CD4-positive, alpha-beta T cell treated with Interleukin-15 for 4 hours (primary cell): Measurements from ENCODE around the gene MCC.

ENCODE experiments used
- DNase-seq: peaks from one replicate; pipeline ENCODE4 v3.0.0-alpha.2; 2020; ENCODE audit warnings: low spot score

MCC gene

DNA sequence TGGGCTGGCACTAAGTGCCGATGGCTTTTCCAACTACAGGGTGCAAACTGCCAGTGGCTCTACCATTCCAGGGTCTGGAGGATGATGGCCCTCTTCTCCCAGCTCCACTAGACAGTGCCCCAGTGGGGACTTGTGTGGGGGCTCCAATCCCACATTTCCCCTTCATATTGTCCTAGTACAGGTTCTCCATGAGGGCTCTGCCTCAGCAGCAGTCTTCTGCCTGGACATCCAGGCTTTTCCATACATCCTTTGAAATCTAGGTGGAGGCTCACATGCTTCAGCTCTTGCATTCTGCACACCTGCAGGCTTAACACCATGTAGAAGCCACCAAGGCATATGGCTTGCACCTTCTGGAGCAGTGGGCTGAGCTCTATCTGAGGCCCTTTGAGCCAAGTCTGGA is 123.8 kb downstream of the MCC start:
- DNase-seq, result no peak

DNA sequence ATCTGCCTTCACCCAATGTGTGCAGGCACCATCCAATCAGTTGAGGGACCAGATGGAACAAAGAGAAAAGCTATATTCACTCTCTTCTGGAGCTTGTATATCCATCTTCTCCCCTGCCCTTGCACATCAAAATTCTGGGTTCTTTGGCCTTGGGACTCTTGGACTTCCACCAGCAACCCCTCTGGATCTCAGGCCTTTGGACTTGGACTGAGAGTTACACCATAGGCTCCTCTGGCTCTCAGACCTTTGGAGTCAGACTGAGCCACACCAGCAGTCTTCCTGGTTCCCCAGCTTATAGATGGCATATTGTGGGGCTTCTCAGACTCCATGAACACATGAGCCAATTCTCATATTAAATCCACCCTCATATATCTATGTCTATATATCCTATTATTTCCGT is 126.6 kb downstream of the MCC start:
- no peak for DNase-seq

DNA sequence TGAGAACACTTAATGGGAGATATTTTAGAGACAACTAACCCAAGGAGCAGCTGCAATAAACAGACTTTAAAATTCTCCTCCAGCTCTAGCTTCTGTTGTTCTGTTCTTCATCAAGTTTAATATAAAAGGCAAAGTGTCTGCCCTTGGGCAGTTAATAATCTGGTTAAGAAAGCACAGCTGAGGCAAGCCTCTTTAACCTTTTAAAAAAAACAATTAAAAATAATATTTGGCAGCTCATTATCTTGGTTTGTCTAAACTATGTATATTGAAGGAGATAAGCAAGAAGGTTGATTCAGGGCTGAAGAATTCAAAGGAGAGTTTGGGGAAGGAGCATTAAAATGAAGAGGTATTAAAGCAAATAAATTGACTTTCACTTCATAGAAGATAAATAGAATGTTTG is 128.8 kb downstream of the MCC start:
- DNase-seq, result no peak

DNA sequence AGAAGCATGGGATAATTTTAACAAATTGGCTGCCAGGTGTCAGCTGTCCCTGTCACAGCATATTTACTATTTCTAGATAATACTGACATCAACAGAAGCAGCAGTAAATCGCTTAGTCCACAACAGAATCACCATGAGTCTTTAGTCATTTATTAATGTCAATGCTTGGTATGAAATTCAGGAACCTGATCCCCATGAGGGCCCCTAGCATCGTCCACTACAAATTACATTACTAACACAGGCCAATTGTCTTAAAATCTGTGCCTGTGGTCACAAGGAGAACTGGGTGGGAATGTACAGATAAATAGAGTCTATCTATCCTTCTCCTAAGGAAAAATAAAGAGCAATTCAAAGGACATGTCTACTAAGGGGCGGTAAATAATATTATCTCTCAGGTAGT is 129.6 kb downstream of the MCC start:
- no peak for DNase-seq

DNA sequence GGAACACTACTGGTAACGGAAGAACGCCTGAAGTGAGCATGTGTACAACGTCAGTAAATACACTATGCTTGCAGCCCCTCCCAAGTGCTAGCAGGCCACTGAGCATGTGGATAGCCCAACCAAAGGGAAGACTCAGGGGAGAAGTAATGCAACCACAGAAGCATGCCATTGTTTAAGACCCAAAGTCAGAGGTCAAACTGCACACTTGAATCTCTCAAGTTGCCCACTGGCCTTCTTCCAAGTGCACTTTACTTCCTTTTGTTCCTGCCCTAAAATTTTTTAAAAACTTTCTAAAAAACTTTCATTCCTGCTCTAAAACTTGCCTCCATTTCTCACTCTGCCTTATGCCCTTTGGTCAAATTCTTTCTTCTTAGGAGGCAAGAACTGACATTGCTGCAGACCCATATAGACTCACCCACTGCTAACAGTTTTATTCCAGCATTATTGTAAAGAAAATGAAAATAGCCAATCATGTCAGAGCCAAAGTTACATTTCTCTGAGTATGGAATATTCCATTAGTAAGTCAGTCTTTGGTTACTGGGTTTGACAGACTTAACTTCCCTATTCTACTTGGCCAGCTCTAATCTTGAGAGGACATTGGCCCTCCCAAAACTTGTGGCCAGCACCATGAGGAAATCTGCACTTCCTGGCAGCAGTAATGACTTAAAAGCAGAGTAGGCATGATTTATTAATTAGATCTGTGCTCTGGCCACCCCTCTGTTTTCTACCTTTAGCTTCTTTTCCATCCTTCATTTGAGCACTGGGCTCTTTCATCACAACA is 130.4 kb downstream of the MCC start:
- DNase-seq, result no peak

DNA sequence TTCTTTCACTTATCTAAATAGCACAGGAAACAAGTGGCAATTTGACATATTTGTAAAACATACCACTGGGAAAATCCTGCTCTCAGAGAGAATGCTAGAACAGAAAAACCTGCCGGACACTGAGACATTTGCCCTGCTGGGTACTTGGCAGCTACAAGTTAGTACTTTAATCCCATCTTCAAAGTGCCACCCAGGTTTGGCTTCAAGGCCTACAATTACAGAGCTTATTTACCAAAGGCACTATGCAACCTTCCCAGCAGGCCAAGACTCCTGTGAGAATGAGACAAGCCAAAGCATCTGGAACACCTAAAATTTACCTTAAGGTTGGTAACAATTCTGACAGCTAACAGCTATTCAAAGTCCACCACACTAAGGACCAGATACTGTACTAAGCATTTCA is 131.8 kb downstream of the MCC start:
- no peak for DNase-seq

DNA sequence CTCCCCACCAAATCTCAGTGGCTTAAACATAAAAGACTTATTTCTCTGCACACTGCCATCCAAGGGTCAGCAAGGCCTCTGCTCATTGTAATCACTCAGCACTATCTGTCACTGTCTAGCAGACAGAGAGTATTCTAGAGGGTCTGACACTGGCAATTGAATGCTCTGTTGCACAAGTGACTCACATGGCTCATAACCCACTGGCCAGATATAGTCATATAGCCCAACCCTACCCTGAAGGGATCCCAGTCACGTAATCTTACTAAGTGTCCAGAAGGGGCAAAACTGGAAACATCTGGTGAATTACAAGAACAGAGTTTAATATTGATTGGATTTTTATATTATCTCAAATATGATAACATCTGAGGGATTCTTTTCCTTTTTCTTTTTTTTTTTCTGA is 134.2 kb downstream of the MCC start:
- DNase-seq, result no peak

DNA sequence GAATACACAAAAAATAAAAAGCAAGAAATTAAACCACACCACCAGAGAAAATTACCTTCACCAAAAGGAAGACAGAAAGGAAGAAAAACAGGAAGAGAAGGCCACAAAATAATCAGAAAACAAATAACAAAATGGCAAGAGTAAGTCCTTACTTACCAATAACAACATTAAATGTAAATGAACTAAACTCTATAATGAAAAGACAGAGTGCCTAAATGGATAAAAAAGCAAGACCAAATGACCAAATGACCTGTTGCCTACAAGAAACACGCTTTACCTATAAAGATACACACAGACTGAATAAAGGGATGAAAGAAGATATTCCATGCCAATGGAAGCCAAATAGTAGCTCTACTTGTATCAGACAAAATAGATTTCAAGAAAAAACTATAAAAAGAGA is 140.7 kb downstream of the MCC start:
- DNase-seq, result no peak

DNA sequence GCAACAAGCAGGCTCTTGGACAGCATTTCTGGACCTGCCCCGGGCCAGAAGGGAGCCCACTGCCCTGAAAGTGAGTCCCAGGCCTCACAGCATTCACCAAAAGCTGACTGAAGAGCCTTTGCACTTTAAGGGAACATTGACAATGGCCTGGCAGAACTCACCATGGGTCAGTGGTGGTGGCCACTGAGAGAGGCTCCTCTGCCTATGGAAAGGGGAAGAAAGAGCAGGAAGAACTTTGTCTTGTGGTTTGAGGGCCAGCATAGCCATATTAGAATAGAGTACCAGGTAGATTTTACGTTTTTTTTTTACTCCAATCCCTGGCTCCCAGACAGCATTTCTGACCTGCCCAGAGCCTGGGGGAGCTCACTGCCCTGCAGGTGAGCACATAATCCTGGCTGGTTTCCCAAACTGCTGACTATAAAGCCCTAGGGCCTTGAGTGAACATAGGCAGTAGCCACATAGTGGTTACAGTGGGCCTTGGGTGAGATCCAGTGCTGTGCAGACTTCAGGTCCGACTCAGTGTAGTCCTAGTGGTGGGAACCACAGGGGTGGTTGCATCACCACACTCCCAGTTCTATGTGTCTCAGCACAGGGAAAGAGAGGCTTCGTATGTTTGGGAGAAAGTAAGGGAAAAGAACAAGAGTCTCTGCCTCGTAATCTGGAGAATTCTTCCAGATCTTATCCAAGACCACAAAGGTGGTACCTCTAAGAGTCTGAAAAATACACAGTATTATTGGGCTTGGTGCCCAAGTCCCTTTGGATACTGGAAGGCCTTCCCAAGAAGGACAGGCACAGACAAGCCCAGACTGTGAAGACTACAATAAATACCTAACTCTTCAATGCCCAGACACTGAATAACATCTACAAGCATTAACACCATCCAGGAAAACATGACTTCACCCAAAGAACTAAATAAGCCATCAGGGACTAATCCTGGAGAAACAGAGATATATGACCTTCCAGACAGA is 143.0 kb downstream of the MCC start:
- DNase-seq, result no peak

DNA sequence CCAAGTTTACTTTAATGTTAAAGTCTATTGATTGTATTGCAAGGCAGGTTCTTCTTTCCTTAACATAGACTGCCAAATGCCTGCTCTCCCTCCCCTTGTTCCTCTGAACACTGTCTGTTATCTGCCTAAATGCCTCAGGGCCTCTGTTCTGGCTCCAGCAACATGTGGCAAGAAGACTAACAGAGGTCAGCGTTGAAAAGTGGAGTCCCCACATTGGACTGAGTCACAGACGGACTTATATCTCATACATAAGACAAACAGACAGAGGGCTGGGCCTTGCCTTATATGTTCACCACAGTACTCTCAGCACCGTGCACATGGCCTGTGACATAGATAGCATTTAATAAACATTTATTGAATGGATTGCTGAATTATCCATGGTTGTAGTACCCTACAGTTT is 144.9 kb downstream of the MCC start:
- DNase-seq, result no peak

DNA sequence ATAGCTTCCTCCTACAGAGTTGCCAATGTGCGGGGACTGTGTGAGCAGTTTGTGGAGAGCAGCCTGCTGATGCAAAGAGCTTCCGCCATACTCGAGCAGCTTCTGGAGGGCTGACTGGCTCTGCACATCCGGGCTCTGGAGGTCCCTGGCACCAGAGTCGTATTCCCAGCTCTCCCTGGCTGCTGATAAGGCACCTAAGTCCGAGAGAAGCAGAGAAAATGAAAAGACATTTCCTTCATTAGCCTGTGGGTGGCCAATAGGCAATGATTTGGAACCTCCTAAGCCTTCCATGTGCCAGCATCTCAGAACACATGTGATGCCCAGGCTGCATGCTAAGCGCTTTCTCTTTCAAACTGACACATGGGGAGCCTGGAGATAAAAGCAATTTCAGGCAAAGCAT is 147.7 kb downstream of the MCC start:
- DNase-seq, result no peak

DNA sequence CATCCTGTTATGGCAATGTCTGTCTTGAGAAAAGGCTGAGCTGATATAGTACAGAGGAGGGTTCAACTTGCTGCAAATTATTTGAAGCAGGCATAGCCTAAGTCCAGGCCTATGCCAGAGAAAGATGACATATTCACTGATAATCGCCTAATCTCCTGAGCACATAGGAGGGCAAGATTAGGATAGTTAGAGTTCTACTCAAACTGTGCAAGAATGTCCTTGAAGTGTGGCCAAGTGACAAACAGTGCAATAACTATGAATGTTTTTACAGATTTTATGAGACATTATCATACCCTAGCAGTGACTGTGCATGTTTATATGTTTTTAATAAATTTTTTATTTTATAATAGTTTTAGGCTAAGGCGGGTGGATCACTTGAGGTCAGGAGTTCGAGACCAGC is 149.6 kb downstream of the MCC start:
- no peak for DNase-seq

DNA sequence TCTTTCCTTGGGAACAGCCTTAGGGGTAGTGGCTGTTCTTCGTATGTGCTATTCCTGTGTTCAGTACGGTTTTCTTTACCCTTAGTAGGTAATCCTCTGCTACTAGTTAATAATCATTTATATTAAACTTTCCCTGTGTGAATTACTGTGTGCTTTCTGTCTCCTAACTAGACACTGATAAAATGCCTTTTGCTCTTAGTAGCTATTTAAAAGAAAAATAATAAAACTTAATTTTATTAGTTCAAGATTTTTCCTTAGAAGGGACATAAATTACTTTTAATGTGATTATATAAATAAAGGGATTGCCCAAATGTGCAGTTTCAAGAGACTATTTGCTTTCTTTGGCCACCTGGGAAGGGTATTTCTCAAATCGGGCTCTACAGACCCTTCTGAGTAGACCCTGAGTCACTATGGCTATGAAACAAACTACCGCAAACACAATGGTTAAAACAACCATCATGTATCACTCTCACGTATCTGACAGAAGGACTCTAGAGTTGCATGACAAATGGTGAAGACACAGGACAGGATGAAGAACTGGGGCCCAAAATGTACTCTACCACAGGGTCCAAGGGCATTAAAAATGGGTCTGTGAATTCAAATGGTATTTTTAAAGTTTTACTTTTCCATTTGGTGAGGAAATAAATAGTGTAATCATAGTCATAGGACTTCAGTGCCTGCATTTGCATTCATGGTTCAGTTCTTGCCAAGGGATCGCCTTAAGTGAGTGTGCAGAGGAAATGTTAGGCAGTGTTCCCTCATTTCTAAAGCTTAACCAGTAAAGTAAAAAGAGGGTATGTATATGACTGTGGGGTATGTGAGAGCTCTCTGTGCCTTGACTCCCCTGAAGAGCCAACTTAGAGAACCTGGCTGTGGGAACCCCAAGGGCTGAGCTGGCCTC is 150.5 kb downstream of the MCC start:
- no peak for DNase-seq

DNA sequence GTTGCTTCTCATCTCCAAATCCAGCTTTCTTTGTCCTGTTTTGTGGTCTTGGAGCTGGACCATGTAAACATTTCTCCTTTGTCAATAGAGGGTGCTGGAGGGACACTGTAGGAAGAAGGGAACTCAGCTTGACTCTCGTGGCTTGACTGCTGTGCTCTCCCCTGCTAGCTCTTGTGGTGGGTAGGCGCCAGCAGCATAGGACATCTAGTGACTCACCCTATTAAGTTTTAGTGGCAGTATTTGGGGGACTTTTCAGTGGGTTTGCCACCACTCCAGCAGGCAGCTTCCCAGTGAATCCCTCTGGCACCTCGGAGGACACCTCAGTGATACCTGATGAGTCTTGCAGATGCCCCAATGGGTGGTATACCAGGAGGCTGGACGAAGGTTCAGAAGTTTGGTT is 151.3 kb downstream of the MCC start:
- peak; percentile 10 for DNase-seq

DNA sequence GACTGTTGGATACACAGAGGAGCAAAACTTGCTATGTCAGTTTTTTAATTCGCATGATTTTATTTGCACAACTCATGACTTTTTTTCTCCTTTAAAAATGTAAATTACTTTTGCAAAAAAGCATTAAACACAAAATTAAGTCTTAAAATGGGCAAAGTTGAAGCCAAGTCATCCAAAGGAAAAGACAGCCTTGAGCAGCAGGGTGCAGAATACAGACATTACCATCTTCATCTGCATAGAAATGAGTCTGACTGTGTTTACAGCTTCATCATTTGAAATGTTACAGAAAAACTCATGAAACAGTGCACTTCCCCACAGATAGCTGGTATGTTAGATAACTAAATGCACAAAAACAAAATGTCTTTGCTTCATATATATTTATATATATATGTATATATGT is 154.8 kb downstream of the MCC start:
- no peak for DNase-seq

DNA sequence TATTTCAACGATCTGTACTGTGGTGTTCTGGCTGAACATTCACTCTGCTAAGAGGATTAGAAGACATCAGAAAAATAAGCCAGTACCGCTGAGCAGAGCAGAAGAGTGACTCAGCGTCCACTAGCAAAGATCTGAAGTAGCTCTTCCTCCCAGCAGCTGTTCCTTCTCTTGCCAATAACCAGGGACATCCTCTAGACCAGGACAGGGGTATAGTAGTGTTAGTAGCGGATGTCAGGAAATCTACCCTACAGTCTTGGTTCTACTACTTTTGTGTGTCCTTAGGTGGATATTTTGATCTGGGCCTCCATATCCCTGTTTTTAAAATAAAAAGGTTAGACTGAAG is 157.1 kb downstream of the MCC start:
- no peak for DNase-seq

DNA sequence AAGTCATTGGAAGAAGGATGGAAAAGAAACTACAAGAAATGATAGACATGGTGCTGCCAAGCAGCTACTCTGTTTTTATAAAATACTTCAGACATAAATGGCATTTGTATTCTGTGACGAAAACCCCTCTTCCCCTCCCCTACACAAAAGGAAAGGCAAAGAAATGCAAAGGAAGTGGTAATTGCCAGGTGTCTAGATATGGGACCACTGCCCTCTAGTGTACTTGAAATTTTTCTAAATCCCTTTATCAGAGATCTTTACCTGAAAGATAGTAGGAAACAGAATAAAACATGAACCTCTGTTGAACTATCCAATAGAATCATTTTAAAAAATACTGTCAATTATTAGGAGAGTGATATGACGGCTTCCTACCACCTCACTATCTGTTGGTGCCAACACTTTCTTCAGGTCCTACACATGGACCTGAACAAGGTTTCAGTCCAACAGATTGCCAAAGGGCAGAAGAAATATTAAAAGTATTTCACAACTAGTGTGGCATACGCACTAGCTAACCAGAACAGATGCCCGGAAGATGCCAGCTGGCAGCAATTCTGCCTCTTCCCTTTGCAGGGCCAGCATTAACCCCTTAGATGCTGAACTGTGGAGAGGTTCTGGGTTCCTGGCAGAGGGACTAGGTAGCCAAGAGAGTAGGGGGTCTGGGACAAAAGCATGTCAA is 157.6 kb downstream of the MCC start:
- DNase-seq, result peak; percentile 47

DNA sequence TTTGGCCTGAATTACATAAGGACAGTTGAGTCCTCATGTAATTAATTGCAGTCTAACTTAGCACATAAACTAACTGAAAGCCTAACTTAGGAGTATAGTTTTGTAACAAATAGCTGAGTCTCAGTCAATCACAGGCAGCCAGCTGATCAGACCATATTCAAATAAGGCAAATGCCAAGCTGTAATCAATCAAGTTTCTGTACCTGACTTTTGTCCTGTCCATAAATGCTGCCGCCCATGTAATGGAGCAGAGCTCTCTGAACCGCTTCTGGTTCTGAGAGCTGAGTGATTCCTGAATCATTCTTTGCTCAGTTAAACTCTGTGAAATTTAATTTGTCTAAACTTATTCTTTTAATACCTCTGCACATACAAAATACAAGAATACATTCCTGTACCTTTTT is 158.3 kb downstream of the MCC start:
- no peak for DNase-seq

DNA sequence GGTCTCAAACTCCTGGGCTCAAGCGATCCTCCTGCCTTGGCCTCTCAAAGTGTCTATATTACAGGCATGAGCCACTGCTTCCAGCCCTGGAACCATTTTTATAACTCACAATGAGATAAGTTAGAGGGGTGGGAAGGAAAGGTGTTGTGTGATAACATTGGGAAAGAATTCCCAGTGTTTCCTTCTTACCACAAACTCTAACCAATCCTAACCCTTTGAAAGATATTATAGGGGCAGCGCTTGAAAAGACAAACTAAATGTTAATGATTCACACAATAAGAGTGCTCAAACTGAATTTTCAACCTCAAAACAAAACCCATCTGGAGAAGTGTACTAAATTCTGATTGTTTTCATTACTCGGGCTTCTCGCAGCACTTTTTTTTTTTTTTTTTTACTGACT is 163.2 kb downstream of the MCC start:
- no peak for DNase-seq

DNA sequence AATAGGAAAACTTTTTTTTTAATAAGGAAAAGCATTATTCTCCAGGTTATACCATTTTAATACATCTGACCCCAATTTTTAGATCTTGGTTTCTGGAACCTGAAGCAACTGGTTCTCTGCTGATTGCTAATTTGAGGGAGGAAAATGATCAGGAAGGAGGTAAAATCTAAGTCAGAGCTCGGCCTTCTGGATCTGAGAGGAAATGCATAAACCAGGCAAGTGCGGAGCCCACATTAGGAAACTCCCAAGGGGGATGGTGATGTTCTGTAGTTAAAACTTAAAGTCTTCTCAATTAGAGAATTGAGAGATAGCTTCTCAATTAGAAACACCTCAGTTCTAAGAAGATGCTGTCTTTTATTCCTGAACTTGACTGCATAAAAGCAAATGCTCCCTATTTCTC is 167.0 kb downstream of the MCC start:
- DNase-seq, result no peak

DNA sequence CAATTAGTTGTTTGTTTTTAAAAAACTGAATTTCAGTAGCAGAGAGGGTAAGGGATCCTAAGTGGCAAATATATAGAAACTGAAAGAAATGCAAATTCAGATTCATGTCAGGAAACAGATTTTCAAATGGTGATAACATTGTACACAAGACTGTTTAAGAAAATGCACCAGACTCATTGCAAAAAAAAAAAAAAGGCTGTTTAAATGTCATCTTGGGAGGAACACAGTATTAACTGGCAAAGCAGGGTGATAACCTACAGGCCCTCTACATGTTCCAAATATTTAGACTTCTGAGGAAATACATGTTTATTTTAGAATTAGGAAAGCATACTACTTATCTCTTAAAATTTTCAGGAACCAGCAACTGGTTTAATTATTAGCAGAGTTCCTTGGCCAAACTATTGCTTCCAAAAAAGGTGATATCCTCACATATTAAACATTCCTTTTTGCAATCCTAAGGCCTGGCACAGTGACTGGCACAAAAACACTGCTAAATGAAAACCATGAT is 167.9 kb downstream of the MCC start:
- no peak for DNase-seq
